Glutamatergic neuron (in vitro differentiated cells): Measurements from ENCODE around the gene MEST. TPM values are rescaled to one million over a fixed set of nuclear protein-coding genes. Genes with fewer than 3 reads are reported as not detected.
"Not testable (repeated sequence)": the region's sequence is repeated elsewhere in the genome, so short reads cannot be mapped to it uniquely, and the experiment has no call there.

ENCODE experiments used
- DNase-seq: peaks from one replicate; pipeline ENCODE4 v3.0.0; 2022
- H3K27ac Mint-ChIP-seq: one replicate; pipeline ENCODE4 v1.8.0; 2020; ENCODE audit warnings: mild to moderate bottlenecking, mixed read lengths, inconsistent platforms; ENCODE audit not compliant: unreplicated experiment
- H3K27me3 Mint-ChIP-seq: one replicate; pipeline ENCODE4 v1.8.0; 2020; ENCODE audit warnings: mild to moderate bottlenecking, moderate library complexity, mixed read lengths, inconsistent platforms; ENCODE audit not compliant: unreplicated experiment
- H3K36me3 Mint-ChIP-seq: one replicate; pipeline ENCODE4 v1.8.0; 2020; ENCODE audit warnings: mild to moderate bottlenecking, mixed read lengths, inconsistent platforms; ENCODE audit not compliant: unreplicated experiment
- H3K4me1 Mint-ChIP-seq: one replicate; pipeline ENCODE4 v1.8.0; 2020; ENCODE audit warnings: mild to moderate bottlenecking, low read depth, mixed read lengths, inconsistent platforms; ENCODE audit not compliant: unreplicated experiment
- H3K4me3 Mint-ChIP-seq: one replicate; pipeline ENCODE4 v1.8.0; 2020; ENCODE audit warnings: mild to moderate bottlenecking, mixed read lengths, inconsistent platforms; ENCODE audit not compliant: unreplicated experiment
- H3K9me3 Mint-ChIP-seq: one replicate; pipeline ENCODE4 v1.8.0; 2020; ENCODE audit warnings: mild to moderate bottlenecking, moderate library complexity, mixed read lengths, inconsistent platforms; ENCODE audit not compliant: unreplicated experiment
- CTCF ChIP-seq: fragments of 200-600 bp; sonication (generic); IDR thresholded peaks from one replicate; pipeline ENCODE4 v1.5.0; 2021; ENCODE audit not compliant: partially characterized antibody, unreplicated experiment
- total RNA-seq: library from RNA; stranded (reverse); fragmentation: NEBNext Ultra II Directional; extraction: Animal tissue kit (Norgen Biotek cat#: 25700); gene quantifications from one replicate; pipeline ENCODE4 v1.2.1, GENCODE V29; 2021; ENCODE audit not compliant: unreplicated experiment

MEST gene
- total RNA-seq, 1 donor from 2014 or later = 186 TPM

- Mint-ChIP-seq H3K36me3 (no peaks in the 10 kb centered on the region), H3K9me3 (peaks cover 2% of the 10 kb centered on the region), H3K27me3 (peaks cover 1% of the 10 kb centered on the region), H3K4me3 (no peak overlapping the region), H3K27ac (no peak overlapping the region), H3K4me1 (no peaks in the 10 kb centered on the region)
- DNase-seq = no peak
- TF ChIP-seq CTCF = no peak
Observed at GRCh38 chr7:130506358-130506757, 14.5 kb downstream of the MEST start.

GRCh38 chr7:130512038-130512437, 20.2 kb downstream of the MEST start:
- H3K9me3 Mint-ChIP-seq, H3K4me1 Mint-ChIP-seq, DNase-seq, H3K27ac Mint-ChIP-seq, H3K36me3 Mint-ChIP-seq, H3K27me3 Mint-ChIP-seq, H3K4me3 Mint-ChIP-seq: not testable (repeated sequence)

- TF ChIP-seq CTCF = no peak
- Mint-ChIP-seq H3K4me3 (no peak overlapping the region), H3K36me3 (no peaks in the 10 kb centered on the region), H3K27me3 (no peaks in the 10 kb centered on the region), H3K9me3 (no peaks in the 10 kb centered on the region), H3K27ac (no peak overlapping the region), H3K4me1 (no peaks in the 10 kb centered on the region)
- no peak for DNase-seq
Observed at GRCh38 chr7:130513447-130513846, 21.6 kb downstream of the MEST start.

- no peaks in the 10 kb centered on the region for H3K4me1 Mint-ChIP-seq
- no peak overlapping the region for H3K27ac Mint-ChIP-seq
- TF ChIP-seq CTCF = no peak
- H3K27me3 Mint-ChIP-seq = no peaks in the 10 kb centered on the region
- DNase-seq = no peak
- H3K9me3 Mint-ChIP-seq = no peaks in the 10 kb centered on the region
- no peaks in the 10 kb centered on the region for H3K36me3 Mint-ChIP-seq
- H3K4me3 Mint-ChIP-seq = no peak overlapping the region
Observed at GRCh38 chr7:130515315-130516040, 23.6 kb downstream of the MEST start.

GRCh38 chr7:130521258-130521951, 29.5 kb downstream of the MEST start:
- H3K36me3 Mint-ChIP-seq = no peaks in the 10 kb centered on the region
- H3K27ac Mint-ChIP-seq = no peak overlapping the region
- H3K4me3 Mint-ChIP-seq = no peak overlapping the region
- TF ChIP-seq CTCF = no peak
- no peak for DNase-seq
- H3K27me3 Mint-ChIP-seq = no peaks in the 10 kb centered on the region
- H3K4me1 Mint-ChIP-seq = no peaks in the 10 kb centered on the region
- no peaks in the 10 kb centered on the region for H3K9me3 Mint-ChIP-seq

GRCh38 chr7:130523519-130524125, 31.7 kb downstream of the MEST start:
- not testable (repeated sequence) for DNase-seq, H3K9me3 Mint-ChIP-seq, H3K4me1 Mint-ChIP-seq, H3K4me3 Mint-ChIP-seq, H3K27ac Mint-ChIP-seq, H3K27me3 Mint-ChIP-seq, H3K36me3 Mint-ChIP-seq
